GM08714 (cell line): ENCODE results near the gene MELTF.

Source experiments
- H3K4me3 ChIP-seq: fragments of 200-500 bp; sonication (Bioruptor generic); 2 replicates; pipeline ENCODE4 v1.5.1; 2014; ENCODE audit warnings: mild to moderate bottlenecking, low read length, inconsistent platforms
- ZNF274 ChIP-seq: IDR thresholded peaks from 2 replicates; pipeline ENCODE4 v1.6.1; 2012; ENCODE audit warnings: mild to moderate bottlenecking, low read depth, low read length

The MELTF gene

DNA sequence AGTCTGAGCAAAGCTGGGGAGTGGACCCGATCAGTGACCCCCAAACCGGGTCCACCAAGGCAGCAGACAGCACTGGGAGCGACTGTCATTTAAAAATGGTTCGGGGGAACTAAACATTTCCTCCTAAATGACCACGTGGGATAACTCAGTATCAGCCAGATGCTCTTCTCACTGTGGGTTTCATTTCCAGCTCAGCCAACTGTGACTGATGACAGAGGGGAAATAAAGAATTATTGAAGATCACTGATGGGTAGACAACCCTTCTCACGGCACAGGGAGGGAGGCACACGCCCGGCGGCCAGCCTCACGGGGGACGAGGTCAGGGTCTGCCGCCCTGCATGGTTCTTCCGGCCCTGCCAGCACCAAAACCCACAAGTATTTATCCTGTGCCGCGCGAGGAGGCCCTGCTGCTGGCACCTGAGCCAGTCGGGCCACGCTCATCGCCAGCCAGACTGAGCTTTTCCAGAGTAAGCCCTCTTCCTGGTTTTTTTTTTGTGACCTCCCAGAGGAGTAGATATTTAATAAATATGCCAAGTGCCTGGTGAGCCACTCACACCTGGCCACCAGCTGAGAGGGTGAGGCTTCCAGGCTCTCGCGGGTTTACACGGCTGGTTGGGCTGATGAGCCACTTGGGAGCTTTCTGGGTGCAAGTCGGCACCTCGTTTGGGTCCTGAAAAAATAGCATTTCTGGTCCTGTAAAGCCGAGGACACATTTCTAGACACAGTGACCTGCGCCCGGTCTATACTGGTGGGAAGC, 6.2 kb downstream of the MELTF start:
- no peak for TF ChIP-seq ZNF274
- H3K4me3 ChIP-seq = peak overlapping the region; percentile 13; the same call in 1 of the 2 replicates

DNA sequence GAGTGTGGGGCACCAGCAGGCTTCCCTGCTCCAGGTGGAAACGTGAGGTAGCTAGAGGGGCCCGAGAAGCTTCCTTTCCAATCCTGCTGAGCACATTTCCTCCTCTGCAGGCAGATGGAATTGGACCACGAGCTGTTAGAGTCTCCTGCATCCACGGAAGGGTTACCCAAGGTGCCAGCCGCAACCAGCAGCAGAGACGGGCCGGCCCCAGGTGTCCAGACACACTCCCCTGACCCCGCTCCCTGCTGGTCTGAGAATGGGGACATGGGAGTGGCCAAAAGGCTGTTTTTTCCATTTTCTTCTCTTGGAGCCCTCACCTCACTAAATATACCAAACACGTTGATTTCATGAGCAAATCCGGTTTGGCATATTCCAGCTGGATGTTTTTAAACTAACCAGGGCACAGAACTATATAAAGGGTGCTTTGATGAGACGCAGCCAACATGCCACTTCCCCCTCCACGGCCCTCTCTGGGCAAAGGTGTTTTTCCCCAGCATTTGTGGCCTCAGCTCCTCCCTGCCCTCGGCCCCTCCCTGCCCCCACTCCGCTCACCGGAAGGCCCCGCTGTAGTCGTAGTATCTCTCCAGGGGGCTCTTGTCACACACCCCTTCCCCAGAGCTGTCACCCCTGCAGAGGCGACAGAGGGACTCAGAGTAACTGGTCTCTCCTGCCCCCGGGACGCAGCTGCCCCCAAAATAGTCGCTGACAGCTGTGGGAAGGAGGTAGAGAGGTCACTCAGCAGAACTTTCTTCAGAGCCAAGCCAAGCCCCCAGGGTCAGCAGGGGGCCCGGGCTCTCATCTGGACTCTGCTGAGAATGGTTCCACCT, 7.0 kb downstream of the MELTF start:
- peak overlapping the region; percentile 13; the same call in 1 of the 2 replicates for H3K4me3 ChIP-seq
- TF ChIP-seq ZNF274 = no peak

DNA sequence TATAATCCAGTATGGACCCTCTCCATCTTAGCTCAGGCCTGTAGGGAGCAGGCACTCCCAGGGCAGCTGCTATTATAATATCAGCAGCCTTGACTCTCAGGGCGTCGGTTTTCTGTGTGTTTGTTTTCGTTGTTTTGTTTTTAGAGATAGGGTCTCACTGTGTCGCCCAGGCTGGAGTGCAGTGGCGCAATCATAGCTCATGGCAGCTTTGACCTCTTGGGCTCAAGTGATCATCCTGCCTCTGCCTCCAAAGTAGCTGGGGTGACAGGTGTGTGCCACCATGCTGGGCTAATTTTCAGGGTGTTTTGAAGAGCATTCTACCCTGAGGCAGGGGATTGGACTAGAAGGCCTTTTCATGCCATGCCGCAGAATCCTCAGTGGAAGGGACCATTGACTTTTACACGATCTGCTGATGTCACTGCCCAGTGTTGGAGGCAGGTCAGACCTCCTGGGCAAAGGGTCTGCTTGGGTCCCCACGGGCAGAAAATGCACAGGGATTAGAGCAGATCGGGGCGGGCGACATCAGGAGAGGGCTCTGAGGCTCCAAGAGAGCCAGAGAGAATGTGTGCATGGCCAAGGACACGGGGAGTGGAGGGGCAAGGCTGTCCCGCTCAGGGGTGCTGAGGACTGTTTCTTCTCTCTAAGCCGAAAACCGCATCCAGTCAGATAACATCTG, 7.8 kb downstream of the MELTF start:
- TF ChIP-seq ZNF274 = no peak

DNA sequence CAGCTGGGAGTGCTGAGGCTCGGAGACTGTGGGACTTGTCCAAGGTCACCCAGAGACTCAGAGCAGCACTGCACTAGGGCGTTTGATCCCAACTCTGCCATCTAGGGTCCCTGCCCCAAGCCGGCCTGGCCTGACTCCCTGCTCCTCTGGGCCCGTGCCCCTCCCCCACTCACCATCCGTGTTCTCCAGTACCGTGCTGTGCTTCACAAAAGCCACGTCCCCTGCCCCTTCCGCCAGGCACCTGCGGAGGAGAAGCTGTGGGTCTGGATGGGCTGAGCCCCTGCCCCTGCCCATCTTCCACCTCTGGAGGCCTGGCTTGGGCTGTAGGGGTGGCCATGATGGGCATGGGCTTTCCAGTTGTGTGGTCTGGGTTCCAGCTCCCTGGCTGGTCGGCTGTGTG, 8.4 kb downstream of the MELTF start:
- H3K4me3 ChIP-seq = no peak overlapping the region
- no peak for TF ChIP-seq ZNF274

More for the DNA sequence above, 7.8 kb downstream of the MELTF start:
- no peak overlapping the region for H3K4me3 ChIP-seq

DNA sequence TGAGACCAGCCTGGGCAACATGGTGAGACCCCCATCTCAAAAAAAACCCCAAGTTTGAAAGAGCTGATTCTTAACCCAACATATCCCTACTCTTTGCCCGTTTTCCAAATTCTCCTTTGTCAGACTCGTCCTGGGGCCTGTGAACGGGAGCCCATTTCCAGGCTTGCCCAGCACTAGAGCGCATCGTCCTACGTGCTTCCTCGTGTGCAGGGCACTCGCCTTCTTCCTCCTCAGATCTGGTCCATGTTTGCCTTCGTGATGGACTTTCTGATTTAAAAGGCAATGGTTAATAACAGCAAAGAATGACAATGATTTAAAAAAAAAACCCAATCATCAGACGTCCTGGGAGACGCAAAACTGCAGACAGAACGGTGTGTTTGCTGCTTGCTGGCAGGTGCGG, 10.1 kb downstream of the MELTF start:
- TF ChIP-seq ZNF274 = no peak
- no peak overlapping the region for H3K4me3 ChIP-seq

DNA sequence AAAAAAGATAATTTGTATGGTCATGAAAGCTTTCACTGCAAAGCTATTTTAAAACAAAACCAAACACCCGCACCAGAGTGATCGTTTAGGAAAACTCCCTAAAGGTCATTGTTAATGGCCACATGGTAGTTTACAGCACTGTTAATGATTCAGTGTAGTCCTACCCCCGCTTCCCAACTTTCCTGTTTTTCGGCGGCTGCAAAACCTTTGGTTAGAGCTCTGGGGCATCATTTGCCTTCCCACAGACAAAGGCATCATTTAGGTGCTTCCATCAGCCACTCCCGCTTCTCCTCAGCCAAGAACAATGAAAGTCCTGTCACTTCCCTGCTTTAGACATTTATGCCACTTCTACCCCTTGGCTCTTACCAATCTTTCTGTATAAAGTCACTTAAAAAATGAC, 10.6 kb downstream of the MELTF start:
- no peak for TF ChIP-seq ZNF274
- H3K4me3 ChIP-seq = no peak overlapping the region

DNA sequence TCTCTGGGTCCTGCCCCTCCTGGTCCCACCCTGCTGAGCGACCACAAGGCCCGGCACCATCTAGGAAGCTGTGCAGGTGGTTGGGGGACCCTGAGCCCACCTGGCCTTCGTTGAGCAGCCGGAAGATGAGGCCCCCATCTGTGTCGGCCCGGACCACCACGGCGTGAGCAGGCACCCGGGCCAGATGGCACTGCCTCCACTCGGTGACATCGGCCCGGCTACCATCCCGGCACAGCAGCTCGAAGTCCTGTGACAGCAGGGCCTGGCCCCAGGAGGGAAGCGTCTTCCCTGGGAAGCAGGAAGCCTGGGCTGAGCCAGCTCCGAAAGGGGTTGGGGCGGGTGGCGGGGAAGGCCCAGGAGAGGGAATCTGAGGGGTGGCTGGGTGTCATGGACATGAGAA, 12.6 kb downstream of the MELTF start:
- no peak for TF ChIP-seq ZNF274
- H3K4me3 ChIP-seq = no peak overlapping the region

DNA sequence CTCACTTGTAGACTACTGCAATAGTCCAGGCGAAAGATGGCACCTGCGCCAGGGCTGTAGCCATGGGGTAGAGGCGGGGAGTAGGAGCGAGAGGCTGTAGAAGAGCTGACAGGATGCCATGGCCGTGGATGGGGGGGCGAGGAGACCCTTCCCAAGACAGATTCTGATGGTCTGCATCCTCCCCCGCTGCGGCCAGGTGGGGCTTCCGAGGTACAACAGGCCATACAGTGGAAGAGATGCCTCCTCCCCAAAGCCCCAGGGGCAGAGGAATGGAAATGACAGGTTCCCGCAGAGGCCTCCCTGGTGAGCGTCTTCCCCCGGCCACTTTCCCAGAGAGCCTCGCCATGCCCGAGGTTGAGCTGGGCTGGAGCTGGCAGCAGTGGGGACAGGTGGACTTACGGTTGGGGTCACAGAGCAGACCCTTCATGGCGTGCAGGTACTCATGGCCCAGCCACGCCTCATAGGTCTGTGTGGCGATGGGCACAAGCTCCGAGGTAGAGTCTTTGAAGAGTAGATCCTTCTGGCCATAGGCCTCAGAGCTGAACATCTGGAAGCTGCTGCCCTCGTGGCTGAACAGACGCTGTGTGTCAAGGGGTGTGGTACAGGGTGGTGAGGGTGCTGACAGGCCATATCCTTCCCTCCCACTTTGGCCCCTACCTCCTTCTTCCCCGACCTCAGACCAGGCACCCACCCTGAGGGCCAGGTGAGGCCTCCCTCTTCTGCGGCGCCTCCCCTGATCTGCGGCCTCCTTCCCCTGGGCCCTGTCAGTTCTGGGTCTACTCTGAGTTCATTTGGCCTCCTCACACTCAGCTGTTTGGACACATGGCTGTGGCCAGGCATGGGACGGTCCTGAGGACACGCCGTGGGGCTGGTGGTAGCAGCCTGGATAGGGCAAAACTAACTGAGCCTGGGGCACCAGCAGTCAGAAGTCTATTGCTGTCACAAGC, 13.6 kb downstream of the MELTF start:
- no peak for TF ChIP-seq ZNF274
- H3K4me3 ChIP-seq = no peak overlapping the region

DNA sequence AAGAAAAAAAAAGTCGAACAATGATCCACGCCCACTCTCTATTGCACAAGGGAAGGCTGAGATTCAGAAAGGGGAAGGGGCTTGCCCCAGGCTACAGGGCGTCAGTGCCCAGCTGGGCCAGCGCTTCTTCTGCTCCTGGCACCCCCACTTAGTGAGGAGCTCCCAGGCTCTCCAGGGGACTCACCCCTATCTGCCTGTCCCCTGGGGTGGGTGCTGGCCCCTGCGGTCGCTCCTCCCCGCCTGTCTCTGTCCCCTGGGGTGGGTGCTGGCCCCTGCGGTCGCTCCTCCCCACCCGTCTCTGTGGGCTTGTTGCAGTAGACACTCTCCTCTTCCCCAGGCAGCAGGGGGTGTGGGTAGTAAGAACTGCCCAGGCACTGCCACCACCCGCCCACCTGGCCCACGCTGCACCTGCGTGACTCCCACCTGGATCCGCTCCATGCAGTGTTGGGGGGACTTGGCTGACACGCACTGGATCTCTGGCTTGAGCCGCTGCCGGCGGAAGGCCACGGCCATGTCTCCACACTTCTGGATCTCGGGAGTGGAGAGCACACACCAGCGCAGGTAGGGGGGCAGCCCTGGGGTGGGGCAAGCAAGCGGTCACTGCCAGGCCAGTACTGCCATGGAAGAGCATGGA, 14.6 kb downstream of the MELTF start:
- H3K4me3 ChIP-seq = no peak overlapping the region
- no peak for TF ChIP-seq ZNF274

DNA sequence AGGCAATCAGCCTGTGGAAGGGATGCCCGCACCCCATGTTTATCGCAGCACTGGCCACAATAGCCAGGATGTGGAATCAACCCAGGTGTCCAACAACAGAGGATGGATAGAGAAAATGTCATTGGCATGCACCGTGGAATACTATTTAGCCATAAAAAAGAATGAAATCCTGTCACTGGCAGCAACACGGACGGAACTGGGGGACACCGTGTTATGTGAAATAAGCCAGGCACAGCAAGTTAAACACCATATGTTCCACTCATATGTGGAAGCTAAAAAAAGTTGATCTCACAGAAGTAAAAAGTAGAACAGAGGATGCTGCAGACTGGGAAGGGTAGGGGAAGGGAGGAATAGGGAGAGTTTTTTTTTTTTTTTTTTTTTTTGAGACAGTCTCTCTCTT, 15.6 kb downstream of the MELTF start:
- H3K4me3 ChIP-seq = no peak overlapping the region
- TF ChIP-seq ZNF274 = no peak

DNA sequence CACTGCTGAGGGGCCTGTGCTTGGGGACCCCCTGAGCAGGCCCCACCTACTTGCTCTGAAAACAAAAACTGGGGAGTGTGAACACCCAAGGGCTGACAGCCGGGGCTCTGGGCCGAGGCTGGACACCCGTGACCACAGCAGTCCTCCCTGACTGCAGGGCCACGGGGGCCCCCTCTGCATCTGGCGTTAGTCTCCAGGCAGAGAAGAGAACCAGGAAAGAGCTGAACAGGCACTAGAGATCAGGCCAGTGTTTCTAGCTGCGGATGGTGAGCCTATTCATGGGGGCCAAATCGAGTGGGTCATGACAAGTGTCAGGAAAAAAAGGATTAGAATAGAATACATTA, 17.1 kb downstream of the MELTF start:
- TF ChIP-seq ZNF274 = no peak
- no peak overlapping the region for H3K4me3 ChIP-seq

DNA sequence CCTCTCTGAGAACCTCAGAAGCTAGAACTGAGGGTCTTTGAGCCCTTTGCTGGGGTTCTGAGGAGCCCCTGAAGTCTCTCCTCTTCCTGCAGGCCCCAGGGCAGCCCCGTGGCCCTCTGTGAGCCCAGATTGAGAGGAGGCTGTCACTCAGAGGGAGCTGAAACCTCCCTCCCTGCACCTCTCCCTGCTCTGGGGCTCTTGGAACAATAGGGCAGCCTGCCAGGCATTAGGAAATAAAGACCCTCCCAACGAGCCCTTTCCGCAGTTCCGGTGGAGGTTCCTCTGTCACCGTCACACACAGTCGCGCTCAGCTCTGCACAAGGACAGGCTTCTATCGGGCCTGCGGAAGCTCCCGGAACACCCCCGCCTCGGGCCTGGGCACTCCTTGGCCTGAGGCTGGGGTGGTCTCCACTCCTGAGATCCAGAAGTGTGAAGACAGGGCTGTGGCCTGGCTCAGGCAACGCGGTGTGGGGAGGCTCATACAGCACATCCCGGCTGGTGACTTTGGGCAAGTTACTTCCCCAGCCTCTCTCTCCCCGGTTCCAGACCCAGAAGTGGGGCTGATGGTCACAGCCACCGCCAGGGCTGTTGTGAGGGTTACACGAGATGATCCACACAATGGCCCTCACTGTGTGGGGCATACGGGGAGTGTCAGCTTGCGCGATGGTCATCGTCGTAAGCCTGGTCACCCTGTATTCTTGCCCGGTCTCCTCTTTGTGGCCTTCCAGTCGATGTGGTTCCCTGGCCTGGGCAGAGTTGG, 17.7 kb downstream of the MELTF start:
- H3K4me3 ChIP-seq = no peak overlapping the region
- no peak for TF ChIP-seq ZNF274
